ENCODE results near the gene MRPS9. TPM values are rescaled to one million over a fixed set of nuclear protein-coding genes. Genes with fewer than 3 reads are reported as not detected.

Gene MRPS9
- total and polyA plus RNA-seq, 2 experiments from 2014 or later = 64.7 to 78.9 TPM

DNA sequence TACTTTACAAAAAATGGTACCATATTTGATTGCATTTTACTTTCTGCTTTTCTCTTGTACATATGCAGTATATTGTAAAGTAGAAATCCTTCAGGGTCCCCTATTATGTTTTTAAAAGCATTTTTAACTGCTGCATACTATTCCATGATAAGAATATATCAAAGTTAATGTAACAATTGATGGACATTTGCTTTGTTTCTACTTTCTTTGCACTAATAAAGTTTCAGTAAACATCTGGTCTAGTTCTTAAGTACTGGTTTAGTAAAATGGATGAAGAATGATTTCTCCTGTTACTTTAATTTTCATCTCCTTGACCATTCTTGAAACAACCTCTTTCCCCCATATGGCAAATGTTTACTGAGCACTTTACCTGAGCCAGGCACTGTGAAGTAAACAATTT lies 1.7 kb downstream of the MRPS9 start:
- H3K36me3 ChIP-seq (ENCODE audit: insufficient read depth) = no peaks in the 10 kb centered on the region; the same call in 1 of the 2 replicates
- TF ChIP-seq JUNB (IDR thresholded peaks at IDR 0.05; ENCODE audit: unreplicated experiment) = no peak
- H3K4me3 ChIP-seq = peak overlapping the region; percentile 90
- Mint-ChIP-seq H3K9me3 (no peaks in the 10 kb centered on the region; the same call in 1 of the 3 replicates), H3K4me1 (peaks cover 36% of the 10 kb centered on the region), H3K4me3 (peak overlapping the region; percentile 42), H3K27ac (no peak overlapping the region; the same call in 1 of the 2 replicates), H3K36me3 (ENCODE audit: low read depth) (peaks cover 6% of the 10 kb centered on the region; the same call in 2 of the 3 replicates), H3K27me3 (ENCODE audit: insufficient read depth, low read depth, poor library complexity) (peaks cover 11% of the 10 kb centered on the region)
- no peaks in the 10 kb centered on the region for H3K27me3 ChIP-seq (ENCODE audit: insufficient read depth)
- 0 out of 2 replicates have a peak, but pooled peaks cover 3% of the 10 kb centered on the region for H3F3A ChIP-seq (replicated peaks; ENCODE audit: low read depth)
- ATAC-seq (no peak), DNase-seq (ENCODE audit: low spot score) (no peak)
- peaks cover 14% of the 10 kb centered on the region for H4K20me1 ChIP-seq (replicated peaks; ENCODE audit: insufficient read depth)
- H3K4me2 ChIP-seq = peak overlapping the region; percentile 93
- H3K27ac ChIP-seq (ENCODE audit: low read depth) = no peak overlapping the region
- H3K4me1 ChIP-seq (ENCODE audit: insufficient read depth) = peaks cover 33% of the 10 kb centered on the region
- no peaks in the 10 kb centered on the region for H3K9me2 ChIP-seq (ENCODE audit: insufficient read depth)
- H3K79me2 ChIP-seq (replicated peaks; ENCODE audit: insufficient read depth) = peaks cover 62% of the 10 kb centered on the region
- no peak overlapping the region for H2AFZ ChIP-seq

DNA sequence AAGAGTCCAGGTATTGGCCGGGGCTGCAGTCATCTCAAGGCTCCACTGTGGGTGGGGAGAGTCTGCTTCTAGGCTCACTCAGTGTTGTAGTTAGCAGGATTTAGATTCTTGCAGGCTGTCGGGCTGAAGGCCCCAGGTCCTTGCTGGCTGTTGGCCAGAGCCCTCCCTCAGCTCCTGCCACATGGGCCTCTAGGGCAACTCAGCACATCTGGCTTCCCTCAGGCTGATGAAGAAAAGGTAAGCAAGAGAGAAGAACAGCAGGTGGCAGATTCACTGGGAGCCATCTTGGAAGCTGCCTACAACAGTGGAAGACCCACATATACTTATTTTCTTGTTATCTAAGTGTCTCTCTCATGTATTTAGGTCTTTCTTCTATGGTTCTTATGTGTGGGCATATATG lies 4.3 kb downstream of the MRPS9 start:
- H3K4me1 ChIP-seq (ENCODE audit: insufficient read depth) = peaks cover 33% of the 10 kb centered on the region
- no peak overlapping the region for H3K27ac ChIP-seq (ENCODE audit: low read depth)
- no peak overlapping the region for H2AFZ ChIP-seq
- no peak overlapping the region for H3K4me3 Mint-ChIP-seq
- H3K27me3 ChIP-seq (ENCODE audit: insufficient read depth) = no peaks in the 10 kb centered on the region
- H3K9me3 Mint-ChIP-seq = no peaks in the 10 kb centered on the region; the same call in 2 of the 3 replicates
- H3K79me2 ChIP-seq (replicated peaks; ENCODE audit: insufficient read depth) = peaks cover 79% of the 10 kb centered on the region
- peaks cover 6% of the 10 kb centered on the region; the same call in 2 of the 3 replicates for H3K36me3 Mint-ChIP-seq (ENCODE audit: low read depth)
- 0 out of 2 replicates have a peak, but pooled peaks cover 3% of the 10 kb centered on the region for H3F3A ChIP-seq (replicated peaks; ENCODE audit: low read depth)
- peak; percentile 57 for DNase-seq (ENCODE audit: low spot score)
- no peaks in the 10 kb centered on the region for H3K9me2 ChIP-seq (ENCODE audit: insufficient read depth)
- H3K4me2 ChIP-seq = no peak overlapping the region
- peaks cover 11% of the 10 kb centered on the region for H3K27me3 Mint-ChIP-seq (ENCODE audit: insufficient read depth, low read depth, poor library complexity)
- peak overlapping the region; percentile 76 for H3K27ac Mint-ChIP-seq
- no peak for TF ChIP-seq ZNF331 (CRISPR knock-in tag; IDR thresholded peaks at IDR 0.05; ENCODE audit: low read depth)
- TF ChIP-seq POLR2AphosphoS5 (IDR thresholded peaks at IDR 0.05; ENCODE audit: low read depth) = no peak
- TF ChIP-seq, protein P1, sequence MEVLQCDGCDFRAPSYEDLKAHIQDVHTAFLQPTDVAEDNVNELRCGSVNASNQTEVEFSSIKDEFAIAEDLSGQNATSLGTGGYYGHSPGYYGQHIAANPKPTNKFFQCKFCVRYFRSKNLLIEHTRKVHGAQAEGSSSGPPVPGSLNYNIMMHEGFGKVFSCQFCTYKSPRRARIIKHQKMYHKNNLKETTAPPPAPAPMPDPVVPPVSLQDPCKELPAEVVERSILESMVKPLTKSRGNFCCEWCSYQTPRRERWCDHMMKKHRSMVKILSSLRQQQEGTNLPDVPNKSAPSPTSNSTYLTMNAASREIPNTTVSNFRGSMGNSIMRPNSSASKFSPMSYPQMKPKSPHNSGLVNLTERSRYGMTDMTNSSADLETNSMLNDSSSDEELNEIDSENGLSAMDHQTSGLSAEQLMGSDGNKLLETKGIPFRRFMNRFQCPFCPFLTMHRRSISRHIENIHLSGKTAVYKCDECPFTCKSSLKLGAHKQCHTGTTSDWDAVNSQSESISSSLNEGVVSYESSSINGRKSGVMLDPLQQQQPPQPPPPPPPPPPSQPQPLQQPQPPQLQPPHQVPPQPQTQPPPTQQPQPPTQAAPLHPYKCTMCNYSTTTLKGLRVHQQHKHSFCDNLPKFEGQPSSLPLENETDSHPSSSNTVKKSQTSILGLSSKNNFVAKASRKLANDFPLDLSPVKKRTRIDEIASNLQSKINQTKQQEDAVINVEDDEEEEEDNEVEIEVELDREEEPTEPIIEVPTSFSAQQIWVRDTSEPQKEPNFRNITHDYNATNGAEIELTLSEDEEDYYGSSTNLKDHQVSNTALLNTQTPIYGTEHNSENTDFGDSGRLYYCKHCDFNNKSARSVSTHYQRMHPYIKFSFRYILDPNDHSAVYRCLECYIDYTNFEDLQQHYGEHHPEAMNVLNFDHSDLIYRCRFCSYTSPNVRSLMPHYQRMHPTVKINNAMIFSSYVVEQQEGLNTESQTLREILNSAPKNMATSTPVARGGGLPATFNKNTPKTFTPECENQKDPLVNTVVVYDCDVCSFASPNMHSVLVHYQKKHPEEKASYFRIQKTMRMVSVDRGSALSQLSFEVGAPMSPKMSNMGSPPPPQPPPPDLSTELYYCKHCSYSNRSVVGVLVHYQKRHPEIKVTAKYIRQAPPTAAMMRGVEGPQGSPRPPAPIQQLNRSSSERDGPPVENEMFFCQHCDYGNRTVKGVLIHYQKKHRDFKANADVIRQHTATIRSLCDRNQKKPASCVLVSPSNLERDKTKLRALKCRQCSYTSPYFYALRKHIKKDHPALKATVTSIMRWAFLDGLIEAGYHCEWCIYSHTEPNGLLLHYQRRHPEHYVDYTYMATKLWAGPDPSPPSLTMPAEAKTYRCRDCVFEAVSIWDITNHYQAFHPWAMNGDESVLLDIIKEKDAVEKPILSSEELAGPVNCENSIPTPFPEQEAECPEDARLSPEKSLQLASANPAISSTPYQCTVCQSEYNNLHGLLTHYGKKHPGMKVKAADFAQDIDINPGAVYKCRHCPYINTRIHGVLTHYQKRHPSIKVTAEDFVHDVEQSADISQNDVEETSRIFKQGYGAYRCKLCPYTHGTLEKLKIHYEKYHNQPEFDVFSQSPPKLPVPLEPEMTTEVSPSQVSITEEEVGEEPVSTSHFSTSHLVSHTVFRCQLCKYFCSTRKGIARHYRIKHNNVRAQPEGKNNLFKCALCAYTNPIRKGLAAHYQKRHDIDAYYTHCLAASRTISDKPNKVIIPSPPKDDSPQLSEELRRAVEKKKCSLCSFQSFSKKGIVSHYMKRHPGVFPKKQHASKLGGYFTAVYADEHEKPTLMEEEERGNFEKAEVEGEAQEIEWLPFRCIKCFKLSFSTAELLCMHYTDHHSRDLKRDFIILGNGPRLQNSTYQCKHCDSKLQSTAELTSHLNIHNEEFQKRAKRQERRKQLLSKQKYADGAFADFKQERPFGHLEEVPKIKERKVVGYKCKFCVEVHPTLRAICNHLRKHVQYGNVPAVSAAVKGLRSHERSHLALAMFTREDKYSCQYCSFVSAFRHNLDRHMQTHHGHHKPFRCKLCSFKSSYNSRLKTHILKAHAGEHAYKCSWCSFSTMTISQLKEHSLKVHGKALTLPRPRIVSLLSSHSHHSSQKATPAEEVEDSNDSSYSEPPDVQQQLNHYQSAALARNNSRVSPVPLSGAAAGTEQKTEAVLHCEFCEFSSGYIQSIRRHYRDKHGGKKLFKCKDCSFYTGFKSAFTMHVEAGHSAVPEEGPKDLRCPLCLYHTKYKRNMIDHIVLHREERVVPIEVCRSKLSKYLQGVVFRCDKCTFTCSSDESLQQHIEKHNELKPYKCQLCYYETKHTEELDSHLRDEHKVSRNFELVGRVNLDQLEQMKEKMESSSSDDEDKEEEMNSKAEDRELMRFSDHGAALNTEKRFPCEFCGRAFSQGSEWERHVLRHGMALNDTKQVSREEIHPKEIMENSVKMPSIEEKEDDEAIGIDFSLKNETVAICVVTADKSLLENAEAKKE (CRISPR knock-in tag; IDR thresholded peaks at IDR 0.05) = peak; percentile 66
- no peak for TF ChIP-seq EZH2phosphoT487 (IDR thresholded peaks at IDR 0.05; ENCODE audit: unreplicated experiment)
- TF ChIP-seq, protein P2, sequence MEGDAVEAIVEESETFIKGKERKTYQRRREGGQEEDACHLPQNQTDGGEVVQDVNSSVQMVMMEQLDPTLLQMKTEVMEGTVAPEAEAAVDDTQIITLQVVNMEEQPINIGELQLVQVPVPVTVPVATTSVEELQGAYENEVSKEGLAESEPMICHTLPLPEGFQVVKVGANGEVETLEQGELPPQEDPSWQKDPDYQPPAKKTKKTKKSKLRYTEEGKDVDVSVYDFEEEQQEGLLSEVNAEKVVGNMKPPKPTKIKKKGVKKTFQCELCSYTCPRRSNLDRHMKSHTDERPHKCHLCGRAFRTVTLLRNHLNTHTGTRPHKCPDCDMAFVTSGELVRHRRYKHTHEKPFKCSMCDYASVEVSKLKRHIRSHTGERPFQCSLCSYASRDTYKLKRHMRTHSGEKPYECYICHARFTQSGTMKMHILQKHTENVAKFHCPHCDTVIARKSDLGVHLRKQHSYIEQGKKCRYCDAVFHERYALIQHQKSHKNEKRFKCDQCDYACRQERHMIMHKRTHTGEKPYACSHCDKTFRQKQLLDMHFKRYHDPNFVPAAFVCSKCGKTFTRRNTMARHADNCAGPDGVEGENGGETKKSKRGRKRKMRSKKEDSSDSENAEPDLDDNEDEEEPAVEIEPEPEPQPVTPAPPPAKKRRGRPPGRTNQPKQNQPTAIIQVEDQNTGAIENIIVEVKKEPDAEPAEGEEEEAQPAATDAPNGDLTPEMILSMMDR (conservative IDR thresholded peaks at IDR 0.05; ENCODE audit: low read depth in 2 of 2) = no peak
- TF ChIP-seq ZNF114 (CRISPR knock-in tag; IDR thresholded peaks at IDR 0.05) = no peak
- TF ChIP-seq, protein P3, sequence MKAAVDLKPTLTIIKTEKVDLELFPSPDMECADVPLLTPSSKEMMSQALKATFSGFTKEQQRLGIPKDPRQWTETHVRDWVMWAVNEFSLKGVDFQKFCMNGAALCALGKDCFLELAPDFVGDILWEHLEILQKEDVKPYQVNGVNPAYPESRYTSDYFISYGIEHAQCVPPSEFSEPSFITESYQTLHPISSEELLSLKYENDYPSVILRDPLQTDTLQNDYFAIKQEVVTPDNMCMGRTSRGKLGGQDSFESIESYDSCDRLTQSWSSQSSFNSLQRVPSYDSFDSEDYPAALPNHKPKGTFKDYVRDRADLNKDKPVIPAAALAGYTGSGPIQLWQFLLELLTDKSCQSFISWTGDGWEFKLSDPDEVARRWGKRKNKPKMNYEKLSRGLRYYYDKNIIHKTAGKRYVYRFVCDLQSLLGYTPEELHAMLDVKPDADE (IDR thresholded peaks at IDR 0.05) = no peak
- TF ChIP-seq STAT1 (IDR thresholded peaks at IDR 0.05; ENCODE audit: unreplicated experiment) = no peak
- ATAC-seq = peak; percentile 4; the same call in 2 of the 3 replicates
- H3K4me3 ChIP-seq = no peak overlapping the region
- no peaks in the 10 kb centered on the region for H3K36me3 ChIP-seq (ENCODE audit: insufficient read depth)
- peaks cover 14% of the 10 kb centered on the region for H4K20me1 ChIP-seq (replicated peaks; ENCODE audit: insufficient read depth)
- H3K4me1 Mint-ChIP-seq = peaks cover 29% of the 10 kb centered on the region

Measured in GM23338 (cell line).